GM12878 (cell line): ENCODE measurements around the gene TNKS1BP1. TPM values are rescaled to one million over a fixed set of nuclear protein-coding genes. Genes with fewer than 3 reads are reported as not detected.
A peak's percentile ranks its signal among the peaks of the same experiment; 100 is the strongest.

Source experiments
- ATAC-seq: fragments of 200-7000 bp; cut with Tn5 transposase; 3 replicates; pipeline ENCODE4 v1.9.1; 2020; ENCODE audit warnings: mild to moderate bottlenecking, moderate library complexity
- BruUV-seq: library from RNA; stranded (reverse); fragments of 400-500 nt; replicated peaks from 2 replicates; lab custom pipeline; 2021; lab: Mats Ljungman, UMichigan
- CTCF ChIA-PET: fragments of 300-600 bp; sonication (Branson Sonifier 250); formaldehyde crosslinking; extraction: SDS; loops from one replicate; lab custom pipeline; 2021; ENCODE audit warnings: inconsistent platforms; lab: Yijun Ruan, JAX
- POLR2A ChIA-PET: fragments of 350-600 bp; formaldehyde crosslinking; extraction: SDS; loops from one replicate; lab custom pipeline; 2021; ENCODE audit warnings: inconsistent platforms; lab: Charles Lee
- RAD21 ChIA-PET: fragments of 300-600 bp; sonication (Branson Sonifier 250); formaldehyde crosslinking; loops from one replicate; lab custom pipeline; 2023; ENCODE audit warnings: antibody characterized with exemption; ENCODE audit not compliant: unreplicated experiment; lab: Charles Lee
- SMC1A ChIA-PET: fragments of 300-600 bp; sonication (Branson Sonifier 250); formaldehyde crosslinking; loops from one replicate; lab custom pipeline; 2023; ENCODE audit not compliant: unreplicated experiment, uncharacterized antibody; lab: Charles Lee
- DNase-seq: peaks from one replicate; pipeline ENCODE4 v3.0.0-alpha.2; 2011; ENCODE audit warnings: low read depth, low spot score
- FAIRE-seq: peaks from 3 replicates; lab custom pipeline; 2011; peaks lifted over from hg19 to GRCh38; lab: Jason Lieb, UNC
- H2AFZ ChIP-seq: 2 replicates; pipeline ENCODE4 v1.6.0; 2011; ENCODE audit warnings: low read depth, low read length, control low read depth; ENCODE audit not compliant: control insufficient read depth
- H3K27ac ChIP-seq: 2 replicates; pipeline ENCODE4 v1.5.1; 2011; ENCODE audit warnings: control low read depth; ENCODE audit not compliant: control insufficient read depth, insufficient read depth
- H3K27me3 ChIP-seq, 2 experiments: replicated peaks in 1 of 2; 2 replicates each; pipeline versions ENCODE4 v1.6.0 to v1.6.1; 2011; ENCODE audit warnings: low read length in 1 of 2; ENCODE audit not compliant: control insufficient read depth in 2 of 2, insufficient read depth in 2 of 2
- H3K36me3 ChIP-seq, 2 experiments: 2 replicates each; pipeline ENCODE4 v1.5.1; 2011; ENCODE audit warnings: low read length in 1 of 2; ENCODE audit not compliant: control insufficient read depth in 2 of 2, insufficient read depth in 2 of 2
- H3K4me1 ChIP-seq: 2 replicates; pipeline ENCODE4 v1.6.1; 2011; ENCODE audit warnings: mild to moderate bottlenecking, low read length, moderate library complexity, mixed read lengths; ENCODE audit not compliant: control insufficient read depth, insufficient read depth
- H3K4me2 ChIP-seq: 2 replicates; pipeline ENCODE4 v1.6.0; 2011; ENCODE audit warnings: control low read depth; ENCODE audit not compliant: control insufficient read depth, insufficient read depth
- H3K4me3 ChIP-seq: fragments of 200-600 bp; sonication (generic); 2 replicates; pipeline ENCODE4 v1.5.1; 2016
- H3K79me2 ChIP-seq: 2 replicates; pipeline ENCODE4 v1.6.0; 2011; ENCODE audit warnings: low read length; ENCODE audit not compliant: control insufficient read depth, insufficient read depth
- H3K9ac ChIP-seq: 2 replicates; pipeline ENCODE4 v1.8.0; 2011; ENCODE audit warnings: low read length, control low read depth, mixed read lengths; ENCODE audit not compliant: control insufficient read depth, insufficient read depth
- H3K9me3 ChIP-seq: replicated peaks from 3 replicates; pipeline ENCODE4 v1.5.1; 2011; ENCODE audit warnings: mild to moderate bottlenecking, low read length; ENCODE audit not compliant: control insufficient read depth, insufficient read depth
- H4K20me1 ChIP-seq: 2 replicates; pipeline ENCODE4 v1.6.0; 2011; ENCODE audit not compliant: control insufficient read depth, insufficient read depth
- BCL11A ChIP-seq: IDR thresholded peaks from 2 replicates; pipeline ENCODE4 v1.6.1; 2011; ENCODE audit warnings: low read depth, low read length
- E4F1 ChIP-seq: fragments of 450-650 bp; IDR thresholded peaks from 2 replicates; pipeline ENCODE4 v1.6.1; 2018; ENCODE audit warnings: borderline replicate concordance, mild to moderate bottlenecking; ENCODE audit not compliant: partially characterized antibody
- HDAC6 ChIP-seq: fragments of 200-600 bp; sonication (generic); IDR thresholded peaks from one replicate; pipeline ENCODE4 v1.8.0; 2017; ENCODE audit warnings: antibody characterized with exemption; ENCODE audit not compliant: unreplicated experiment
- MLLT1 ChIP-seq: fragments of 450-650 bp; IDR thresholded peaks from 2 replicates; pipeline ENCODE4 v1.6.1; 2016; ENCODE audit warnings: mild to moderate bottlenecking
- MXI1 ChIP-seq: fragments of 150-350 bp; IDR thresholded peaks from 2 replicates; pipeline ENCODE4 v1.6.1; 2011; ENCODE audit warnings: low read depth, mild to moderate bottlenecking, inconsistent platforms, low read length, improper control_type of control experiment
- PAX5 ChIP-seq: IDR thresholded peaks from 2 replicates; pipeline ENCODE4 v1.6.1; 2011; ENCODE audit warnings: low read depth, low read length, borderline replicate concordance
- RB1 ChIP-seq: fragments of 450-650 bp; formaldehyde crosslinking; IDR thresholded peaks from 2 replicates; pipeline ENCODE4 v1.6.1; 2017; ENCODE audit warnings: mild to moderate bottlenecking, borderline replicate concordance
- SIX5 ChIP-seq: IDR thresholded peaks from 2 replicates; pipeline ENCODE4 v1.6.1; 2011; ENCODE audit warnings: mild to moderate bottlenecking, low read depth, low read length, moderate library complexity; ENCODE audit not compliant: severe bottlenecking
- SMC3 ChIP-seq: IDR thresholded peaks from 2 replicates; pipeline ENCODE4 v1.6.1; 2011; ENCODE audit warnings: low read length, improper control_type of control experiment, borderline replicate concordance
- USF2 ChIP-seq: IDR thresholded peaks from 2 replicates; pipeline ENCODE4 v1.6.1; 2011; ENCODE audit warnings: low read depth, low read length, improper control_type of control experiment, borderline replicate concordance
- WGBS: methylation state at CpG from one replicate; pipeline ENCODE4 v1.1.6; 2016; ENCODE audit warnings: low lambda C conversion rate; ENCODE audit not compliant: insufficient replicate concordance, insufficient coverage; ENCODE audit errors: missing lambda C conversion rate; 5-methylcytosine and 5-hydroxymethylcytosine counted together
- in situ Hi-C: fragments of 300-500 bp; cut with MboI; formaldehyde crosslinking; loops from 9 replicates; pipeline ENCODE4 v1.14.3; 2018; ENCODE audit warnings: mixed read lengths
- intact Hi-C: fragments of 100-400 bp; cut with micrococcal nuclease; formaldehyde crosslinking; loops from one replicate; pipeline ENCODE4 v1.14.2; 2022; ENCODE audit not compliant: unreplicated experiment
- polyA plus RNA-seq, 11 experiments: library from polyadenylated mRNA; depleted of rRNA in 4 of 11; unstranded in 6 of 11; stranded (reverse) in 5 of 11; fragments of >200 nt; fragmentation: Nextera tagmentation in 4 of 11; fragmentation: Illumina TruSeq in 1 of 11; extraction: Ambion mirVana in 4 of 11; extraction: Trizol in 1 of 11; gene quantifications; 1 replicate in 1 of 11; 2 replicates in 10 of 11; pipeline versions ENCODE4 v1.2.1 to v1.2.3, GENCODE V29; 2011 to 2016; ENCODE audit warnings: inconsistent platforms in 2 of 11, missing spikeins in 2 of 11, low read depth in 1 of 11
- total RNA-seq, 4 experiments: library from RNA; depleted of rRNA in 3 of 4; stranded (reverse); fragments of >200 nt in 3 of 4; fragmentation: Illumina TruSeq in 1 of 4; extraction: Trizol in 1 of 4; gene quantifications; 2 replicates each; pipeline versions ENCODE4 v1.2.1 to v1.2.3, GENCODE V29; 2013 to 2021

TNKS1BP1 gene
- total and polyA plus RNA-seq, 10 of the 15 experiments (the other 5 are each of a cell fraction or from before 2014, with no cell fraction given), result 0.26 to 15.8 (median 4.3) TPM

GRCh38 chr11:57323855-57324153 is 948 bp downstream of the TNKS1BP1 start:
- no peak for FAIRE-seq
- H3K4me2 ChIP-seq, result peak overlapping the region; percentile 82
- ChIA-PET CTCF (interaction anchor here (1.1 kb wide), 1 partner anchor 9 kb away, joined by 3 read pairs; no protein-coding TSS in a partner anchor), SMC1A (no interaction called here), RAD21 (interaction anchor here (0.6 kb wide), 1 partner anchor 464 kb away, joined by 5 read pairs; no protein-coding TSS in a partner anchor), POLR2A (interaction anchor here (1.2 to 3.5 kb wide), 2 partner anchors 11 to 102 kb away, joined by 3 to 35 read pairs; partner anchors contain the start of gene SSRP1)
- H3K36me3 ChIP-seq, result peaks cover 12 to 19% of the 10 kb centered on the region in 2 experiments; a peak in 3 of 4 replicates
- H3K9ac ChIP-seq, result peak overlapping the region; percentile 42; the same call in 1 of the 2 replicates
- no peak for ATAC-seq
- H3K4me3 ChIP-seq, result peak overlapping the region; percentile 51; the same call in 1 of the 2 replicates
- BruUV-seq, result no TSS peak
- H3K27ac ChIP-seq, result no peak overlapping the region
- no peaks in the 10 kb centered on the region for H3K79me2 ChIP-seq
- no peak overlapping the region for H2AFZ ChIP-seq
- H3K9me3 ChIP-seq, result no peaks in the 10 kb centered on the region
- WGBS, result 87% methylated on average over 9 of the region's 9 CpGs
- in situ Hi-C loops (no loop called here), intact Hi-C loops (no loop called here)
- no peaks in the 10 kb centered on the region for H3K27me3 ChIP-seq
- H4K20me1 ChIP-seq, result no peaks in the 10 kb centered on the region
- TF ChIP-seq HDAC6, result no peak
- peak; percentile 76 for TF ChIP-seq MLLT1
- no peak for DNase-seq
- peaks cover 22% of the 10 kb centered on the region for H3K4me1 ChIP-seq

GRCh38 chr11:57323167-57323854 is 1.4 kb downstream of the TNKS1BP1 start:
- no peak for FAIRE-seq
- CTCF ChIA-PET, result interaction anchor here (1.1 kb wide), 2 partner anchors 10 to 326 kb away, joined by 3 read pairs; no protein-coding TSS in a partner anchor
- in situ Hi-C loops, result no loop called here
- TF ChIP-seq MXI1 (no peak), SMC3 (no peak), SIX5 (no peak), PAX5 (no peak), USF2 (no peak), RB1 (no peak), BCL11A (no peak), E4F1 (no peak)

More at GRCh38 chr11:57323167-57323854, 1.4 kb downstream of the TNKS1BP1 start:
- Histone ChIP-seq H3K79me2 (no peaks in the 10 kb centered on the region), H3K4me2 (peak overlapping the region; percentile 82), H3K4me3 (no peak overlapping the region), H4K20me1 (no peaks in the 10 kb centered on the region), H2AFZ (no peak overlapping the region), H3K27me3 (no peaks in the 10 kb centered on the region), H3K4me1 (peaks cover 22% of the 10 kb centered on the region), H3K9ac (no peak overlapping the region), H3K9me3 (no peaks in the 10 kb centered on the region), H3K36me3 (peaks cover 12 to 16% of the 10 kb centered on the region in 2 experiments; a peak in 3 of 4 replicates), H3K27ac (no peak overlapping the region)
- BruUV-seq, result no TSS peak
- ChIA-PET POLR2A (interaction anchor here (0.9 to 1.6 kb wide), 3 partner anchors 12 to 104 kb away, joined by 3 to 4 read pairs (median 3); partner anchors contain the start of gene SSRP1), SMC1A (interaction anchor here (1.2 to 2.4 kb wide), 2 partner anchors 10 to 12 kb away, joined by 3 to 9 read pairs; no protein-coding TSS in a partner anchor), RAD21 (interaction anchor here (0.6 to 1.7 kb wide), 4 partner anchors 11 to 207 kb away, joined by 3 to 8 read pairs (median 3); partner anchors contain the start of gene TIMM10)
- DNase-seq, result no peak
- no peak for ATAC-seq
- intact Hi-C loops, result no loop called here
- whole genome bisulfite sequencing, result 98% methylated on average over 3 of the region's 3 CpGs
